MCF 10A (cell line): ENCODE results near the gene GALR1. TPM values are rescaled to one million over a fixed set of nuclear protein-coding genes. Genes with fewer than 3 reads are reported as not detected.
"Not testable (repeated sequence)": the region's sequence is repeated elsewhere in the genome, so short reads cannot be mapped to it uniquely, and the experiment has no call there.

Source experiments
- BruUV-seq: library from RNA; stranded (reverse); fragments of 400-500 nt; replicated peaks from 2 replicates; lab custom pipeline; 2021; lab: Mats Ljungman, UMichigan
- CTCF ChIA-PET: fragments of 300-600 bp; sonication (Branson Sonifier 250); formaldehyde crosslinking; extraction: SDS; loops from one replicate; lab custom pipeline; 2021; ENCODE audit warnings: antibody characterized with exemption, inconsistent platforms; lab: Yijun Ruan, JAX
- POLR2A ChIA-PET: fragments of 300-600, 350-650 bp; sonication (Branson Sonifier 250); formaldehyde crosslinking; extraction: SDS; loops from one replicate; lab custom pipeline; 2020; ENCODE audit warnings: antibody characterized with exemption, inconsistent platforms; lab: Yijun Ruan, JAX
- DNase-seq: peaks from one replicate; pipeline ENCODE4 v3.0.0-alpha.2; 2018; ENCODE audit not compliant: unreplicated experiment
- H3K27ac Mint-ChIP-seq: one replicate; pipeline ENCODE4 v1.8.0; 2022; ENCODE audit warnings: mild to moderate bottlenecking, low read depth, mixed read lengths; ENCODE audit not compliant: unreplicated experiment
- H3K27me3 Mint-ChIP-seq: one replicate; pipeline ENCODE4 v1.8.0; 2022; ENCODE audit warnings: mixed read lengths; ENCODE audit not compliant: insufficient read depth, unreplicated experiment
- H3K36me3 Mint-ChIP-seq: one replicate; pipeline ENCODE4 v1.8.0; 2022; ENCODE audit warnings: mild to moderate bottlenecking, moderate library complexity, mixed read lengths; ENCODE audit not compliant: insufficient read depth, unreplicated experiment
- H3K4me1 Mint-ChIP-seq: one replicate; pipeline ENCODE4 v1.8.0; 2022; ENCODE audit warnings: mixed read lengths; ENCODE audit not compliant: insufficient read depth, unreplicated experiment
- H3K4me3 Mint-ChIP-seq: one replicate; pipeline ENCODE4 v1.8.0; 2022; ENCODE audit warnings: mild to moderate bottlenecking, moderate library complexity, mixed read lengths; ENCODE audit not compliant: unreplicated experiment
- H3K9me3 Mint-ChIP-seq: one replicate; pipeline ENCODE4 v1.8.0; 2022; ENCODE audit warnings: mixed read lengths; ENCODE audit not compliant: unreplicated experiment
- intact Hi-C: fragments of 100-400 bp; cut with micrococcal nuclease; formaldehyde crosslinking; loops from 2 replicates; pipeline ENCODE4 v1.14.1; 2022
- total RNA-seq: library from RNA; stranded (reverse); gene quantifications from 2 replicates; pipeline ENCODE4 v1.2.3, GENCODE V29; 2022
- TF ChIP-seq, protein P1 (sequence below): fragments of 200-600 bp; IDR thresholded peaks from one replicate; pipeline ENCODE4 v1.8.0; 2022; ENCODE audit warnings: antibody characterized with exemption, mild to moderate bottlenecking; ENCODE audit not compliant: unreplicated experiment

The GALR1 gene
- total RNA-seq, 1 experiment from 2014 or later = not detected

DNA sequence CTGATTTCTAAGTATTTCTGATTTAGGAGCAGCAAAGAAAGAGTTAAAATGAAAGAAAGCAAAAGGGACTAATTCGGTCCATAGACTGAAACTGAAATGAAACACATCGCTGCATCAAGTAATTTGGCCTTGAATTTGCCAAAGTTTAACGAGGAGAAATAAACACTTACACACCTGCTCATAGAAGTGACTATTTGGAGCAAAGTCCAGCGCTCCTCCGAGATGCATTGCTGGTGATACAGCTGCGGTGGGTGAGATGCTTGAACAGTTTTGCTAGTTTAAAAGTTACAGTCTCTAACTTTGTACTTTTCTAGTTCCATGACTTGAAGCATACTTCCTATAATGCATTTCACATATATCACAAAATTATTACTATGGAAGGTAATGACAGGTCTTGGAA, 18.3 kb downstream of the GALR1 start:
- no peaks in the 10 kb centered on the region for H3K4me1 Mint-ChIP-seq
- no peak overlapping the region for H3K4me3 Mint-ChIP-seq
- intact Hi-C loops = no loop called here
- CTCF ChIA-PET = no interaction called here
- no peaks in the 10 kb centered on the region for H3K9me3 Mint-ChIP-seq
- H3K27ac Mint-ChIP-seq = no peak overlapping the region
- no TSS peak for BruUV-seq
- TF ChIP-seq, protein P1, sequence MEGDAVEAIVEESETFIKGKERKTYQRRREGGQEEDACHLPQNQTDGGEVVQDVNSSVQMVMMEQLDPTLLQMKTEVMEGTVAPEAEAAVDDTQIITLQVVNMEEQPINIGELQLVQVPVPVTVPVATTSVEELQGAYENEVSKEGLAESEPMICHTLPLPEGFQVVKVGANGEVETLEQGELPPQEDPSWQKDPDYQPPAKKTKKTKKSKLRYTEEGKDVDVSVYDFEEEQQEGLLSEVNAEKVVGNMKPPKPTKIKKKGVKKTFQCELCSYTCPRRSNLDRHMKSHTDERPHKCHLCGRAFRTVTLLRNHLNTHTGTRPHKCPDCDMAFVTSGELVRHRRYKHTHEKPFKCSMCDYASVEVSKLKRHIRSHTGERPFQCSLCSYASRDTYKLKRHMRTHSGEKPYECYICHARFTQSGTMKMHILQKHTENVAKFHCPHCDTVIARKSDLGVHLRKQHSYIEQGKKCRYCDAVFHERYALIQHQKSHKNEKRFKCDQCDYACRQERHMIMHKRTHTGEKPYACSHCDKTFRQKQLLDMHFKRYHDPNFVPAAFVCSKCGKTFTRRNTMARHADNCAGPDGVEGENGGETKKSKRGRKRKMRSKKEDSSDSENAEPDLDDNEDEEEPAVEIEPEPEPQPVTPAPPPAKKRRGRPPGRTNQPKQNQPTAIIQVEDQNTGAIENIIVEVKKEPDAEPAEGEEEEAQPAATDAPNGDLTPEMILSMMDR = no peak
- DNase-seq = no peak
- H3K27me3 Mint-ChIP-seq = peaks cover 34% of the 10 kb centered on the region
- POLR2A ChIA-PET = no interaction called here
- H3K36me3 Mint-ChIP-seq = no peaks in the 10 kb centered on the region

DNA sequence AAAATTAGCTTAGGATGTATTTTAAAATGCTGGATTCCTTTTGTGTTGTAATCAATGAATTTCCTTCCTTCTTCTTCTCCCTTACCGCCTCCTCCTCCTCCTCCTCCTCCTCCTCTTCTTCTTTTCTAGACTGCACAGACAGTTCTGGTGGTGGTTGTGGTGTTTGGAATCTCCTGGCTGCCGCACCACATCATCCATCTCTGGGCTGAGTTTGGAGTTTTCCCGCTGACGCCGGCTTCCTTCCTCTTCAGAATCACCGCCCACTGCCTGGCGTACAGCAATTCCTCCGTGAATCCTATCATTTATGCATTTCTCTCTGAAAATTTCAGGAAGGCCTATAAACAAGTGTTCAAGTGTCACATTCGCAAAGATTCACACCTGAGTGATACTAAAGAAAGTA, 18.8 kb downstream of the GALR1 start:
- intact Hi-C loops = no loop called here
- ChIA-PET CTCF (no interaction called here), POLR2A (no interaction called here)
- no TSS peak for BruUV-seq
- TF ChIP-seq, protein P1 = no peak
- no peak for DNase-seq
- no peaks in the 10 kb centered on the region for H3K4me1 Mint-ChIP-seq
- H3K9me3 Mint-ChIP-seq = no peaks in the 10 kb centered on the region
- H3K27me3 Mint-ChIP-seq = peaks cover 34% of the 10 kb centered on the region
- H3K27ac Mint-ChIP-seq = no peak overlapping the region
- H3K36me3 Mint-ChIP-seq = no peaks in the 10 kb centered on the region
- no peak overlapping the region for H3K4me3 Mint-ChIP-seq

DNA sequence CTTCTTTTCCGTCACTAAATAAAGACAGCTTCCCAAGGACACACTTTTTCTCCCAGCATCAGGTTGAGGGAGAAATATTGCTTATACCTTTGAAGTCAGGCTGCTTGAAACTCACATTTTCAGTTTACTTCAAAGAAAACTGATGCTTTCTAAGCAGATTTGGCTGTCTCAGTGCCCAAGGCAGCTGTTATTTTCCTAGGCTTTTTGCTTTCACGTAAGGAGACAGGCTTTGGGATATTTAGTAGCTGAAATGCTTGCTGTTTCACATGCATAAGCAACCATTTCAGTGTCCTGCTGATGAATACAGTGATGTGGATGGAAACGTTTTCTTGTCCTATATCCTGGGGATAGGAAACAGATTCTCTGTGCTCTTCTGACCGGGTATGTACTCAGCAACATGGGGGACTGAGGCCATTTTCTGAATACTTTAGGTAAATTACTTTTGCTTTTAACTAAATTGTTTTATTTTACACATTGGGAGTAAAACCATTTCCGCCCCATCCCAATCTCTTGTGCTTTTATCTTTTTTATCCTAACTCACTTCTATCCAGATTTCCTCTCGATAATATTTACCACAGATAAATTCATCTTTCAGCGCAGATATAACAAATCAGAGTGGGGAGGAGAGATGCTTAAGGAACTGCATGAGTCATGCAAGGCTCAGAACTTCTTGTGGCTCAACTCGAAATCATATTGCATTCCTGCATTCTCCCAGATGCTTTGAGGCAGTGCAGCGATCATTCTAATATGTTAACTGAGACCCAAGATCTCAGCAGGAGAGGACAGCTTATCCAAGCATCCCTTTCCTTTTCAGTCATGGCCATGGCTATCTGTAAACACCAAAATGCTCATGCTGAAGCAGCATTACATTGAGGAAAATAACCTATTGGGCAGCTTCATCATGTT, 22.2 kb downstream of the GALR1 start:
- POLR2A ChIA-PET = no interaction called here
- H3K9me3 Mint-ChIP-seq = no peaks in the 10 kb centered on the region
- H3K4me1 Mint-ChIP-seq = no peaks in the 10 kb centered on the region
- no peaks in the 10 kb centered on the region for H3K36me3 Mint-ChIP-seq
- intact Hi-C loops = no loop called here
- no peak overlapping the region for H3K27ac Mint-ChIP-seq
- TF ChIP-seq, protein P1 = no peak
- DNase-seq = no peak
- H3K27me3 Mint-ChIP-seq = peaks cover 34% of the 10 kb centered on the region
- CTCF ChIA-PET = no interaction called here
- BruUV-seq = no TSS peak
- no peak overlapping the region for H3K4me3 Mint-ChIP-seq

DNA sequence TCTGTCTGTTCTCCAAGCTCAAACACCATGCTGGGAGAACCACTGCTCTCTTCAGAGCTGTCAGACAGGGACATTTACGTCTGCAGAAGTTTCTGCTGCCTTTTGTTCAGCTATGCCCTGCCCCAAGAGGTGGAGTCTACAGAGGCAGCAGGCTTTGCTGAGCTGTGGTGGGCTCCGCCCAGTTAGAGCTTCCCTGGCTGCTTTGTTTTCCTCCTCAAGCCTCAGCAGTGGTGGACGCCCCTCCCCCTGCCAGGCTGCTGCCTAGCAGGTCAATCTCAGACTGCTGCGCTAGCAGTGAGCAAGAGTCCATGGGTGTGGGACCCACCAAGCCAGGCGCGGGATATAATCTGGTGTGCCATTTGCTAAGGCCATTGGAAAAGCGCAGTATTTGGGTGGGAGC, 41.2 kb downstream of the GALR1 start:
- CTCF ChIA-PET, intact Hi-C loops, BruUV-seq, H3K36me3 Mint-ChIP-seq, H3K4me1 Mint-ChIP-seq, H3K27ac Mint-ChIP-seq, DNase-seq, H3K4me3 Mint-ChIP-seq: not testable (repeated sequence)
- H3K9me3 Mint-ChIP-seq = peaks cover 22% of the 10 kb centered on the region
- POLR2A ChIA-PET = interaction anchor here (0.7 kb wide), 1 partner anchor 16 kb away, joined by 3 read pairs; no protein-coding TSS in a partner anchor
- H3K27me3 Mint-ChIP-seq = peaks cover 37% of the 10 kb centered on the region
